Measurements from ENCODE around the gene SEPTIN5.
"Not testable (repeated sequence)": the region's sequence is repeated elsewhere in the genome, so short reads cannot be mapped to it uniquely, and the experiment has no call there.

DNA sequence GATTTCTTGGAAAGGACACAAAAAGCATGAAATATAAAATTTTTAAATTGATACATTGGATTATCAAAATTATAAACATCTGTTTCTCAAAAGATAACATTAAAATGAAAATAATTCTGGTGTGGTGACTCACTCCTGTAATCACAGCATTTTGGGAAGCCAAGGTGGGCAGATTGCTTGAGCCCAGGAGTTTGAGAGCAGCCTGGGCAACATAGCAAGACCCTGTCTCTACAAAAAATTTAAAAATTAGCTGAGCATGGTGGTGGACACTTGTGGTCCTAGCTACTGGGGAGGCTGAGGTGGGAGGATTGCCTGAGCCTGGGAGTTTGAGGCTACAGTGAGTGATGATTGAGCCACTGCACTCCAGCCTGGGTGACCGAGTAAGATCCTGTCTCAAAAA, 16.4 kb upstream of the SEPTIN5 start:
- TF ChIP-seq, protein P1, sequence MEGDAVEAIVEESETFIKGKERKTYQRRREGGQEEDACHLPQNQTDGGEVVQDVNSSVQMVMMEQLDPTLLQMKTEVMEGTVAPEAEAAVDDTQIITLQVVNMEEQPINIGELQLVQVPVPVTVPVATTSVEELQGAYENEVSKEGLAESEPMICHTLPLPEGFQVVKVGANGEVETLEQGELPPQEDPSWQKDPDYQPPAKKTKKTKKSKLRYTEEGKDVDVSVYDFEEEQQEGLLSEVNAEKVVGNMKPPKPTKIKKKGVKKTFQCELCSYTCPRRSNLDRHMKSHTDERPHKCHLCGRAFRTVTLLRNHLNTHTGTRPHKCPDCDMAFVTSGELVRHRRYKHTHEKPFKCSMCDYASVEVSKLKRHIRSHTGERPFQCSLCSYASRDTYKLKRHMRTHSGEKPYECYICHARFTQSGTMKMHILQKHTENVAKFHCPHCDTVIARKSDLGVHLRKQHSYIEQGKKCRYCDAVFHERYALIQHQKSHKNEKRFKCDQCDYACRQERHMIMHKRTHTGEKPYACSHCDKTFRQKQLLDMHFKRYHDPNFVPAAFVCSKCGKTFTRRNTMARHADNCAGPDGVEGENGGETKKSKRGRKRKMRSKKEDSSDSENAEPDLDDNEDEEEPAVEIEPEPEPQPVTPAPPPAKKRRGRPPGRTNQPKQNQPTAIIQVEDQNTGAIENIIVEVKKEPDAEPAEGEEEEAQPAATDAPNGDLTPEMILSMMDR (conservative IDR thresholded peaks at IDR 0.05; ENCODE audit: low read length), result not testable (repeated sequence)
- not testable (repeated sequence) for TF ChIP-seq EZH2phosphoT487 (IDR thresholded peaks at IDR 0.05; ENCODE audit: borderline replicate concordance)
